Body of pancreas (tissue), 4 donors: ENCODE measurements around the gene DAB2IP.

Experiments
- CTCF ChIP-seq, 7 experiments: fragments of 450-650 bp in 4 of 7; fragments of 200-600 bp in 3 of 7; sonication (generic) in 3 of 7; IDR thresholded peaks; one replicate each; pipeline ENCODE4 v1.5.1; 2016 to 2019; ENCODE audit warnings: antibody characterized with exemption in 7 of 7
- POLR2A ChIP-seq, 3 donors: fragments of 450-650 bp; IDR thresholded peaks; one replicate each; pipeline ENCODE4 v1.6.1; 2016; ENCODE audit warnings: antibody characterized with exemption in 3 of 3, mild to moderate bottlenecking in 2 of 3

GRCh38 chr9:121750259-121750714, 98.9 kb downstream of the DAB2IP start:
- TF ChIP-seq POLR2A (IDR thresholded peaks at IDR 0.05), result no peak
- TF ChIP-seq CTCF (IDR thresholded peaks at IDR 0.05), result no peak
